ENCODE data around the gene SP8.
"Not testable (repeated sequence)": the region's sequence is repeated elsewhere in the genome, so short reads cannot be mapped to it uniquely, and the experiment has no call there.

SP8 gene

GRCh38 chr7:20786779-20787659 lies at the start of gene SP8:
TSS of gene SP8 (minus strand) at chr7:20786886. CDS start at chr7:20786798, 88 bp downstream.
- DNase-seq (ENCODE audit: low read depth in 3 of 3) = no peak

GRCh38 chr7:20836424-20836823 lies 49.7 kb upstream of the SP8 start:
- DNase-seq (ENCODE audit: low read depth in 3 of 3) = not testable (repeated sequence)

- no peak for DNase-seq (ENCODE audit: low read depth in 3 of 3)
These were observed 48.5 kb upstream of the SP8 start for GRCh38 chr7:20835111-20835750.

- no peak for DNase-seq (ENCODE audit: low read depth in 3 of 3)
These were observed 48.0 kb upstream of the SP8 start for GRCh38 chr7:20834656-20835055.

- no peak for DNase-seq (ENCODE audit: low read depth in 3 of 3)
These were observed 45.3 kb upstream of the SP8 start for GRCh38 chr7:20831956-20832355.

GRCh38 chr7:20831451-20831850 lies 44.8 kb upstream of the SP8 start:
- DNase-seq (ENCODE audit: low read depth in 3 of 3) = no peak

GRCh38 chr7:20828947-20829346 lies 42.3 kb upstream of the SP8 start:
- DNase-seq (ENCODE audit: low read depth in 3 of 3) = no peak

GRCh38 chr7:20827172-20827571 lies 40.5 kb upstream of the SP8 start:
- no peak for DNase-seq (ENCODE audit: low read depth in 3 of 3)

GRCh38 chr7:20826243-20826642 lies 39.6 kb upstream of the SP8 start:
- DNase-seq (ENCODE audit: low read depth in 3 of 3) = no peak

GRCh38 chr7:20825555-20825954 lies 38.9 kb upstream of the SP8 start:
- DNase-seq (ENCODE audit: low read depth in 3 of 3) = no peak

- DNase-seq (ENCODE audit: low read depth in 3 of 3) = not testable (repeated sequence)
These were observed 34.7 kb upstream of the SP8 start for GRCh38 chr7:20821390-20821789.

GRCh38 chr7:20816372-20816959 lies 29.8 kb upstream of the SP8 start:
- DNase-seq (ENCODE audit: low read depth in 3 of 3) = no peak

GRCh38 chr7:20804345-20804744 lies 17.7 kb upstream of the SP8 start:
- DNase-seq (ENCODE audit: low read depth in 3 of 3) = no peak

GRCh38 chr7:20799566-20800366 lies 13.1 kb upstream of the SP8 start:
- no peak for DNase-seq (ENCODE audit: low read depth in 3 of 3)

GRCh38 chr7:20798694-20799121 lies 12.0 kb upstream of the SP8 start:
- DNase-seq (ENCODE audit: low read depth in 3 of 3) = no peak

GRCh38 chr7:20798081-20798693 lies 11.5 kb upstream of the SP8 start:
- no peak for DNase-seq (ENCODE audit: low read depth in 3 of 3)

- no peak for DNase-seq (ENCODE audit: low read depth in 3 of 3)
These were observed 10.9 kb upstream of the SP8 start for GRCh38 chr7:20797462-20798080.

GRCh38 chr7:20797042-20797461 lies 10.4 kb upstream of the SP8 start:
- DNase-seq (ENCODE audit: low read depth in 3 of 3) = no peak

- DNase-seq (ENCODE audit: low read depth in 3 of 3) = no peak
These were observed 9.8 kb upstream of the SP8 start for GRCh38 chr7:20796500-20796899.

- no peak for DNase-seq (ENCODE audit: low read depth in 3 of 3)
These were observed 9.2 kb upstream of the SP8 start for GRCh38 chr7:20795881-20796280.

GRCh38 chr7:20795361-20795760 lies 8.7 kb upstream of the SP8 start:
- DNase-seq (ENCODE audit: low read depth in 3 of 3) = no peak

Data from stimulated activated CD4-positive, alpha-beta T cell treated with anti-CD3 and anti-CD28 coated beads, TNF-alpha, amount 100 ng/mL, for 48 hours (primary cell).